Fibroblast of lung (primary cell): Measurements from ENCODE around the gene SRC.

Source experiments
- CTCF ChIP-seq, 2 donors: IDR thresholded peaks in 1 of 2; conservative IDR thresholded peaks in 1 of 2; 1 replicate in 1 of 2; 2 replicates in 1 of 2; pipeline ENCODE4 v1.5.1; 2011 to 2012; ENCODE audit warnings: low read length in 2 of 2, control low read depth in 1 of 2, inconsistent platforms in 1 of 2, low read depth in 1 of 2, mild to moderate bottlenecking in 1 of 2
- EZH2 ChIP-seq: IDR thresholded peaks from 2 replicates; pipeline ENCODE4 v1.5.1; 2012; ENCODE audit warnings: low read length, control low read depth, mild to moderate bottlenecking; ENCODE audit errors: missing control alignments

- TF ChIP-seq CTCF (conservative IDR thresholded peaks at IDR 0.05 in 1 of 2, IDR thresholded peaks at IDR 0.05 in 1 of 2; ENCODE audit: low read depth in 1 of 2, low read length in 2 of 2) (no peak), EZH2 (no peak)
Measured at GRCh38 chr20:37328149-37328945, 17.6 kb upstream of the SRC start.
